Endothelial cell of umbilical vein (primary cell): Measurements from ENCODE around the gene CERS6. TPM values are rescaled to one million over a fixed set of nuclear protein-coding genes. Genes with fewer than 3 reads are reported as not detected.
A peak's percentile ranks its signal among the peaks of the same experiment; 100 is the strongest.

Experiments
- BruUV-seq: library from RNA; stranded (reverse); fragments of 400-500 nt; replicated peaks from 2 replicates; lab custom pipeline; 2021; lab: Mats Ljungman, UMichigan
- CTCF ChIA-PET: fragments of 300-600, 350-600 bp; sonication (Branson Sonifier 250); formaldehyde crosslinking; loops from one replicate; lab custom pipeline; 2021; ENCODE audit warnings: antibody characterized with exemption, inconsistent platforms; lab: Charles Lee
- POLR2A ChIA-PET: fragments of 300-600, 350-600 bp; sonication (Branson Sonifier 250); formaldehyde crosslinking; loops from one replicate; lab custom pipeline; 2021; ENCODE audit warnings: antibody characterized with exemption, inconsistent platforms; lab: Charles Lee
- DNase-seq: peaks from one replicate; pipeline ENCODE4 v3.0.0-alpha.2; 2011; ENCODE audit warnings: low read depth, low spot score
- FAIRE-seq: peaks from 2 replicates; lab custom pipeline; 2011; peaks lifted over from hg19 to GRCh38; lab: Jason Lieb, UNC
- H2AFZ ChIP-seq: 2 replicates; pipeline ENCODE4 v1.6.0; 2012; ENCODE audit warnings: low read depth, low read length, control low read depth, inconsistent platforms
- H3K27ac ChIP-seq: 2 replicates; pipeline ENCODE4 v1.5.1; 2011; ENCODE audit warnings: low read depth, mild to moderate bottlenecking, control low read depth, low read length, moderate library complexity; ENCODE audit not compliant: insufficient read depth
- H3K27me3 ChIP-seq, 2 experiments: 2 replicates each; pipeline versions ENCODE4 v1.6.0 to v1.6.1; 2011; ENCODE audit warnings: low read length in 2 of 2, mixed read lengths in 1 of 2; ENCODE audit not compliant: control insufficient read depth in 2 of 2, insufficient read depth in 2 of 2
- H3K36me3 ChIP-seq, 2 experiments: 2 replicates in 1 of 2; 3 replicates in 1 of 2; pipeline ENCODE4 v1.5.1; 2011; ENCODE audit warnings: low read length in 2 of 2, mild to moderate bottlenecking in 1 of 2, moderate library complexity in 1 of 2; ENCODE audit not compliant: control insufficient read depth in 2 of 2, insufficient read depth in 2 of 2; ENCODE audit errors: extremely low read depth in 1 of 2
- H3K4me1 ChIP-seq: 3 replicates; pipeline ENCODE4 v1.5.1; 2011; ENCODE audit warnings: mild to moderate bottlenecking, low read length; ENCODE audit not compliant: control insufficient read depth, insufficient read depth; ENCODE audit errors: extremely low read depth
- H3K4me2 ChIP-seq: 2 replicates; pipeline ENCODE4 v1.6.1; 2011; ENCODE audit warnings: low read length, control low read depth, mixed read lengths; ENCODE audit not compliant: insufficient read depth
- H3K4me3 ChIP-seq, 3 experiments: fragments of 200-600 bp in 1 of 3; sonication (generic), shearing (Covaris generic) in 1 of 3; replicated peaks in 1 of 3; 2 replicates each; pipeline ENCODE4 v1.5.1; 2011 to 2016; ENCODE audit warnings: control low read depth in 3 of 3, low read length in 3 of 3, mild to moderate bottlenecking in 2 of 3, inconsistent platforms in 1 of 3, low read depth in 1 of 3, moderate library complexity in 1 of 3; ENCODE audit not compliant: insufficient read depth in 1 of 3
- H3K79me2 ChIP-seq: 2 replicates; pipeline ENCODE4 v1.6.0; 2012; ENCODE audit warnings: low read length, inconsistent platforms; ENCODE audit not compliant: control insufficient read depth, insufficient read depth
- H3K9ac ChIP-seq: replicated peaks from 2 replicates; pipeline ENCODE3; 2011; ENCODE audit warnings: low read length, control low read depth; ENCODE audit not compliant: insufficient read depth; ENCODE audit errors: extremely low read depth
- H3K9me1 ChIP-seq: replicated peaks from 3 replicates; pipeline ENCODE4 v1.6.0; 2011; ENCODE audit warnings: mild to moderate bottlenecking, low read length; ENCODE audit not compliant: control insufficient read depth, insufficient read depth; ENCODE audit errors: extremely low read depth
- H3K9me3 ChIP-seq: replicated peaks from 2 replicates; pipeline ENCODE4 v1.5.1; 2012; ENCODE audit warnings: low read length, inconsistent platforms; ENCODE audit not compliant: control insufficient read depth, insufficient read depth
- H4K20me1 ChIP-seq: replicated peaks from 2 replicates; pipeline ENCODE3; 2011; ENCODE audit warnings: mild to moderate bottlenecking, low read length; ENCODE audit not compliant: control insufficient read depth, insufficient read depth; ENCODE audit errors: extremely low read depth
- EZH2 ChIP-seq: IDR thresholded peaks from 2 replicates; pipeline ENCODE4 v1.6.1; 2012; ENCODE audit warnings: borderline replicate concordance, low read depth, mild to moderate bottlenecking, moderate library complexity, low read length, inconsistent platforms; ENCODE audit not compliant: severe bottlenecking
- FOS ChIP-seq: IDR thresholded peaks from 2 replicates; pipeline ENCODE4 v1.6.1; 2011; ENCODE audit warnings: mild to moderate bottlenecking, low read length, moderate library complexity, borderline replicate concordance; ENCODE audit not compliant: insufficient read depth
- MYC ChIP-seq: IDR thresholded peaks from one replicate; pipeline ENCODE4 v1.6.1; 2011; ENCODE audit warnings: mild to moderate bottlenecking, low read depth, low read length
- POLR2A ChIP-seq: IDR thresholded peaks from 2 replicates; pipeline ENCODE4 v1.6.1; 2012; ENCODE audit warnings: low read depth, mild to moderate bottlenecking, control low read depth, low read length
- POLR2AphosphoS5 ChIP-seq: IDR thresholded peaks from 2 replicates; pipeline ENCODE4 v1.6.1; 2012; ENCODE audit warnings: low read depth, mild to moderate bottlenecking, control low read depth, low read length, moderate library complexity; ENCODE audit not compliant: insufficient read depth
- dilution Hi-C: fragments of 300-500 bp; cut with MboI; formaldehyde crosslinking; loops from one replicate; pipeline ENCODE4 v1.15.0; 2019; ENCODE audit warnings: low sequenced_read_pairs; ENCODE audit not compliant: extremely low pct_ligation_motif_present
- intact Hi-C: fragments of 100-400 bp; cut with micrococcal nuclease; formaldehyde crosslinking; loops from one replicate; pipeline ENCODE4 v1.10.0; 2022
- polyA plus RNA-seq, 4 experiments: library from polyadenylated mRNA; depleted of rRNA in 3 of 4; stranded (reverse) in 3 of 4; unstranded in 1 of 4; fragments of >200 nt; gene quantifications; 2 replicates each; pipeline versions ENCODE4 v1.2.1 to v1.2.3, GENCODE V29; 2011 to 2012; ENCODE audit warnings: missing spikeins in 1 of 4
- total RNA-seq: library from RNA; stranded (reverse); gene quantifications from 2 replicates; pipeline ENCODE4 v1.2.3, GENCODE V29; 2021
- TF ChIP-seq, protein P1 (sequence below), 2 donors: IDR thresholded peaks; 1 replicate in 1 of 2; 2 replicates in 1 of 2; pipeline ENCODE4 v1.5.1; 2011; ENCODE audit warnings: low read length in 2 of 2, mild to moderate bottlenecking in 2 of 2, moderate library complexity in 2 of 2, control low read depth in 1 of 2, inconsistent platforms in 1 of 2, low read depth in 1 of 2; ENCODE audit not compliant: insufficient read depth in 1 of 2; ENCODE audit errors: extremely low read depth in 1 of 2

The CERS6 gene
- total and polyA plus RNA-seq, 2 donors (not counting 3 experiments of a cell fraction or from before 2014, with no cell fraction given), result 2.7 to 11.7 TPM

- BruUV-seq, result no TSS peak
- Histone ChIP-seq H3K79me2 (no peaks in the 10 kb centered on the region), H3K4me3 (peak overlapping the region in 1 of 3 experiments; percentile 53), H3K9ac (no peak overlapping the region), H3K4me1 (peaks cover 10% of the 10 kb centered on the region), H3K27ac (no peak overlapping the region), H3K4me2 (peak overlapping the region; percentile 51), H3K27me3 (no peaks in the 10 kb centered on the region), H4K20me1 (no peaks in the 10 kb centered on the region), H3K9me3 (no peaks in the 10 kb centered on the region), H2AFZ (peak overlapping the region; percentile 94), H3K36me3 (no peaks in the 10 kb centered on the region), H3K9me1 (no peaks in the 10 kb centered on the region)
- dilution Hi-C loops, result no loop called here
- intact Hi-C loops, result loop anchor here (5.0 kb wide), 3 partner anchors 37 to 252 kb away; no protein-coding TSS in a partner anchor
- POLR2A ChIA-PET, result no interaction called here
- TF ChIP-seq FOS, result no peak
- TF ChIP-seq, protein P1, sequence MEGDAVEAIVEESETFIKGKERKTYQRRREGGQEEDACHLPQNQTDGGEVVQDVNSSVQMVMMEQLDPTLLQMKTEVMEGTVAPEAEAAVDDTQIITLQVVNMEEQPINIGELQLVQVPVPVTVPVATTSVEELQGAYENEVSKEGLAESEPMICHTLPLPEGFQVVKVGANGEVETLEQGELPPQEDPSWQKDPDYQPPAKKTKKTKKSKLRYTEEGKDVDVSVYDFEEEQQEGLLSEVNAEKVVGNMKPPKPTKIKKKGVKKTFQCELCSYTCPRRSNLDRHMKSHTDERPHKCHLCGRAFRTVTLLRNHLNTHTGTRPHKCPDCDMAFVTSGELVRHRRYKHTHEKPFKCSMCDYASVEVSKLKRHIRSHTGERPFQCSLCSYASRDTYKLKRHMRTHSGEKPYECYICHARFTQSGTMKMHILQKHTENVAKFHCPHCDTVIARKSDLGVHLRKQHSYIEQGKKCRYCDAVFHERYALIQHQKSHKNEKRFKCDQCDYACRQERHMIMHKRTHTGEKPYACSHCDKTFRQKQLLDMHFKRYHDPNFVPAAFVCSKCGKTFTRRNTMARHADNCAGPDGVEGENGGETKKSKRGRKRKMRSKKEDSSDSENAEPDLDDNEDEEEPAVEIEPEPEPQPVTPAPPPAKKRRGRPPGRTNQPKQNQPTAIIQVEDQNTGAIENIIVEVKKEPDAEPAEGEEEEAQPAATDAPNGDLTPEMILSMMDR (IDR thresholded peaks at IDR 0.05; ENCODE audit: extremely low read depth in 1 of 2, insufficient read depth in 1 of 2, low read depth in 1 of 2, low read length in 2 of 2), result no peak
- TF ChIP-seq EZH2, result no peak
- TF ChIP-seq POLR2AphosphoS5, result no peak
- TF ChIP-seq POLR2A, result no peak
- TF ChIP-seq MYC, result no peak
- CTCF ChIA-PET, result interaction anchor here (0.8 kb wide), 1 partner anchor 39 kb away, joined by 3 read pairs; no protein-coding TSS in a partner anchor
- FAIRE-seq (no peak), DNase-seq (no peak)
Measured at GRCh38 chr2:168454737-168455644, 1.1 kb upstream of the CERS6 start.
